ENCODE results near the gene IL10RA. TPM values are rescaled to one million over a fixed set of nuclear protein-coding genes. Genes with fewer than 3 reads are reported as not detected.
"Not testable (repeated sequence)": the region's sequence is repeated elsewhere in the genome, so short reads cannot be mapped to it uniquely, and the experiment has no call there.

The IL10RA gene
- total RNA-seq, 4 donors from 2014 or later, result 0.73 to 5.5 (median 2.2) TPM

GRCh38 chr11:118004543-118005223 lies 18.5 kb downstream of the IL10RA start:
- in situ Hi-C loops (cut with MboI; ENCODE audit: low sequenced_read_pairs in 4 of 4), result no loop called here
- intact Hi-C loops (cut with DNase I; ENCODE audit: low total_unique reads), result no loop called here
- Histone ChIP-seq H3K36me3 (no peaks in the 10 kb centered on the region), H3K27ac (no peak overlapping the region), H3K4me3 (no peak overlapping the region), H3K27me3 (no peaks in the 10 kb centered on the region), H3K4me1 (no peaks in the 10 kb centered on the region), H3K9me3 (no peaks in the 10 kb centered on the region)
- DNase-seq (no peak), ATAC-seq (no peak)
- TF ChIP-seq POLR2A (IDR thresholded peaks at IDR 0.05), result no peak
- no peak for TF ChIP-seq CTCF (IDR thresholded peaks at IDR 0.05 in 4 of 5, conservative IDR thresholded peaks at IDR 0.05 in 1 of 5)

- Histone ChIP-seq H3K27ac (no peak overlapping the region), H3K4me3 (no peak overlapping the region), H3K36me3 (no peaks in the 10 kb centered on the region), H3K27me3 (no peaks in the 10 kb centered on the region), H3K9me3 (no peaks in the 10 kb centered on the region), H3K4me1 (no peaks in the 10 kb centered on the region)
- in situ Hi-C loops (cut with MboI; ENCODE audit: low sequenced_read_pairs in 4 of 4) (no loop called here), intact Hi-C loops (cut with DNase I; ENCODE audit: low total_unique reads) (no loop called here)
- DNase-seq (no peak), ATAC-seq (no peak)
- TF ChIP-seq POLR2A (IDR thresholded peaks at IDR 0.05) (no peak), CTCF (IDR thresholded peaks at IDR 0.05 in 4 of 5, conservative IDR thresholded peaks at IDR 0.05 in 1 of 5) (no peak)
These were observed 19.3 kb downstream of the IL10RA start for GRCh38 chr11:118005224-118006152.

- H3K27me3 ChIP-seq, result no peaks in the 10 kb centered on the region
- intact Hi-C loops (cut with DNase I; ENCODE audit: low total_unique reads), result no loop called here
- H3K4me1 ChIP-seq, result no peaks in the 10 kb centered on the region
These were observed 19.9 kb downstream of the IL10RA start for GRCh38 chr11:118006153-118006534.

GRCh38 chr11:118007040-118007439 lies 20.8 kb downstream of the IL10RA start:
- intact Hi-C loops (cut with DNase I; ENCODE audit: low total_unique reads) (no loop called here), in situ Hi-C loops (cut with MboI; ENCODE audit: low sequenced_read_pairs in 4 of 4) (no loop called here)
- no peaks in the 10 kb centered on the region for H3K9me3 ChIP-seq
- H3K27me3 ChIP-seq, result no peaks in the 10 kb centered on the region
- no peaks in the 10 kb centered on the region for H3K4me1 ChIP-seq
- DNase-seq (no peak), ATAC-seq (no peak)
- no peak overlapping the region for H3K27ac ChIP-seq
- H3K4me3 ChIP-seq, result no peak overlapping the region
- TF ChIP-seq POLR2A (IDR thresholded peaks at IDR 0.05) (no peak), CTCF (IDR thresholded peaks at IDR 0.05 in 4 of 5, conservative IDR thresholded peaks at IDR 0.05 in 1 of 5) (no peak)
- H3K36me3 ChIP-seq, result no peaks in the 10 kb centered on the region

More at GRCh38 chr11:118006153-118006534, 19.9 kb downstream of the IL10RA start:
- DNase-seq (no peak), ATAC-seq (no peak)
- TF ChIP-seq CTCF (IDR thresholded peaks at IDR 0.05 in 4 of 5, conservative IDR thresholded peaks at IDR 0.05 in 1 of 5), result no peak
- TF ChIP-seq POLR2A (IDR thresholded peaks at IDR 0.05), result no peak
- in situ Hi-C loops (cut with MboI; ENCODE audit: low sequenced_read_pairs in 4 of 4), result no loop called here
- Histone ChIP-seq H3K36me3 (no peaks in the 10 kb centered on the region), H3K9me3 (no peaks in the 10 kb centered on the region), H3K4me3 (no peak overlapping the region), H3K27ac (no peak overlapping the region)

GRCh38 chr11:118007563-118008270 lies 21.5 kb downstream of the IL10RA start:
- H3K36me3 ChIP-seq; intact Hi-C loops (cut with DNase I; ENCODE audit: low total_unique reads); H3K4me3 ChIP-seq; H3K27me3 ChIP-seq; H3K9me3 ChIP-seq; H3K4me1 ChIP-seq; in situ Hi-C loops (cut with MboI; ENCODE audit: low sequenced_read_pairs in 4 of 4): not testable (repeated sequence)
- peak in 1 of 2 donors; percentile 34 for ATAC-seq
- DNase-seq, result peak in 1 of 2 donors; percentile 39
- H3K27ac ChIP-seq, result peak overlapping the region in 1 of 4 donors; percentile 5

Measured in gastrocnemius medialis (tissue), 4 donors.